ENCODE data around the gene GOLGA6L7.
"Not testable (repeated sequence)": the region's sequence is repeated elsewhere in the genome, so short reads cannot be mapped to it uniquely, and the experiment has no call there.

GOLGA6L7 gene

DNA sequence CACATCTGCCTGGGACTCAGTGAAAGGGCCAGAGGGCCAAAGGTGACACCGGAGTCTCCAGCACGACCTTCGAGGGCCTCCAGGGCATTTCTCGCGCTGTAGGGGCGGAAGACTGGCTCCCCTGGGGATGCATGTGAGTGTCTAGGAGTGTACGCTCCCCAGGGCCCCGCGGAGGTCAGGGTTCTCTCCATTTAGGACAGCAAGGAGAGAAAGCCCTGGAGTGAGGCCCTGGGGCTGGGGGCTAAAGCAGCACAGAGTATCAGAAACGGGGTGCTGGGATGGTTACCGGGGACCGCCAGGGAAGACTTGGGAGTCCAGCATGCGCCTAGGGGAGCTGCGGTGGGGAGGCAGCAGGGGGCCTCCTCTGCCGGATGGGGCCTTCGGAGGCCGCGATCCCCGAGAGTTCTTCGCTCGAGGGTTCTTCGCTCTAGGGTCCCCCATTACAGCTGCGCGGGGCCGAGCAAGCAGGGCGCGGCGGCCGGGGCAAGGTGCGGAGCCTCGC, 36.7 kb upstream of the GOLGA6L7 start:
- no peak for DNase-seq (ENCODE audit: extremely low read depth in 1 of 2, low read depth in 1 of 2)

GRCh38 chr15:28884151-28884940, 35.9 kb upstream of the GOLGA6L7 start:
- no peak for DNase-seq (ENCODE audit: extremely low read depth in 1 of 2, low read depth in 1 of 2)

DNA sequence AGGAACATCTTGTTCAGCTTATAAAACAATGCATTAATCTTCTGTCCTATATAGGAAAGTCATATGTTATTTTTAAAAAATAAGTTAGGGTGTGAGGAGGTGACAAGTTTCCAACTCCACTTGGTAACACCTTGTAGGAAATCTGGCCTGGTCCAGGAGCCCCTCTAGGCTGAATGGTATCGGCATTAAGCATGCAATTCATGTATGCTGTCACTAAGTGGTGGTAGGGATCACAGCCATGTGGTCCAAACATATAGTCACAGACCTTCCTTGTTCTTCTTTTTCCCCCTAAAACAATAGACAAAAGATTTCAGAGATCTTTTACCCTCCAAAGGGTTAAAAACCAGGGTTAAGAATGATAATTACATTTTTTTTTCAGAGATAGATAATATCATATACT, 33.2 kb upstream of the GOLGA6L7 start:
- no peak for DNase-seq (ENCODE audit: extremely low read depth in 1 of 2, low read depth in 1 of 2)

- no peak for DNase-seq (ENCODE audit: extremely low read depth in 1 of 2, low read depth in 1 of 2)
These were observed 32.7 kb upstream of the GOLGA6L7 start for GRCh38 chr15:28881170-28881569.

DNA sequence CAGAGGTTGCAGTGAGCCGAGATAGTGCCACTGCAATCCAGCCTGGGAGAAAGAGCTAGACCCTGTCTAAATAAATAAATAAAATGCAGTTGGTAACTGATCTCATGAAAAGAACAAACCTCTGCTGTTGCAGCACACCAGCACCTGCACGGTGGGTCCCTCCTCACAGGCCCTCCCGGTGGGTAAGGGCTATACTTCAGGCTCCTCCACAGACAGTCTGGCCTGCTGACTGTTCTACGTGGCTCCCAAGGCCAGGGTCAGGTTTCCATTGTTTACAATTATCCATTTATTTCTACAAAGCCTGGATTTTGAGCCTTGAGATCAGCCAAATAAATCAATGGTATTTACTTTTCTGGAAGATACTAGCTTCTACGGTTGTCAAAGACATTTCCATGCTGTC, 32.2 kb upstream of the GOLGA6L7 start:
- DNase-seq (ENCODE audit: extremely low read depth in 1 of 2, low read depth in 1 of 2): no peak

GRCh38 chr15:28879551-28879950, 31.1 kb upstream of the GOLGA6L7 start:
- DNase-seq (ENCODE audit: extremely low read depth in 1 of 2, low read depth in 1 of 2): no peak

DNA sequence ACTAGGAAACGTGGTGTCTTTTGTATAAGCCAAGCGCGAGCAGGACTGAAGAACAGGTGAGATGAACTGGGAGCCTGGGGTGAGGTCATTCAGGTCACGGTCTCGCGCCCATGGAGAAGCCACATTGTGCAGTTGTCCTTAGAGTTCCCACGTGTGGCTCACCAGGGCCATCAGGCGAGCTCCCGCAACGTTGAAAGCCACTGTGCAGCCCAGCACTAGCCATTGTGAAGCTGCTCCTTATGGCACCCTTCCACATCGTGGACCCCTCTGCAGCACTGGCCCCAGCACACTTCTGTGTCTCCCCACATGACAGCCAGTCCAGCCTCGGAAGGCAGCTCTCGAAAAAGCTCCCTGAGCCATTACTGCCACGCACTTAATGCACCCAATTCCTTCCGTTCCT, 29.8 kb upstream of the GOLGA6L7 start:
- DNase-seq (ENCODE audit: extremely low read depth in 1 of 2, low read depth in 1 of 2): no peak

DNA sequence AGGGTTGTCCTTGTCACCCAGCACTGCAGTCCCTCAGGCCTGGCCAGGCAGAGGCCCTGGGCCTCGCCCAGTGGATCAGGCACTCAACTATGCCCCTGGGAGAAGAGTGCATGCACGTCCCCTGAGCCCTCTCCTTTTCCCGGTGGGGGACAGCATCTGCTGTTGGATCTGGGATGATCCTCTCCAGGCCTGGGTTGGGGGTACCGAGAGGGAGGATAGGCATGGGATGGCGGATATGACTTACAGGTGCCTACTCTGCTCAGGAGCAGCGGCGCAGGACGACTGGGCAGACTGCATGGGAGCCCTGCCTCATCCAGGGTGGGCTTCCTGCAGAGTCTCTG, 28.4 kb upstream of the GOLGA6L7 start:
- DNase-seq (ENCODE audit: extremely low read depth in 1 of 2, low read depth in 1 of 2): no peak

DNA sequence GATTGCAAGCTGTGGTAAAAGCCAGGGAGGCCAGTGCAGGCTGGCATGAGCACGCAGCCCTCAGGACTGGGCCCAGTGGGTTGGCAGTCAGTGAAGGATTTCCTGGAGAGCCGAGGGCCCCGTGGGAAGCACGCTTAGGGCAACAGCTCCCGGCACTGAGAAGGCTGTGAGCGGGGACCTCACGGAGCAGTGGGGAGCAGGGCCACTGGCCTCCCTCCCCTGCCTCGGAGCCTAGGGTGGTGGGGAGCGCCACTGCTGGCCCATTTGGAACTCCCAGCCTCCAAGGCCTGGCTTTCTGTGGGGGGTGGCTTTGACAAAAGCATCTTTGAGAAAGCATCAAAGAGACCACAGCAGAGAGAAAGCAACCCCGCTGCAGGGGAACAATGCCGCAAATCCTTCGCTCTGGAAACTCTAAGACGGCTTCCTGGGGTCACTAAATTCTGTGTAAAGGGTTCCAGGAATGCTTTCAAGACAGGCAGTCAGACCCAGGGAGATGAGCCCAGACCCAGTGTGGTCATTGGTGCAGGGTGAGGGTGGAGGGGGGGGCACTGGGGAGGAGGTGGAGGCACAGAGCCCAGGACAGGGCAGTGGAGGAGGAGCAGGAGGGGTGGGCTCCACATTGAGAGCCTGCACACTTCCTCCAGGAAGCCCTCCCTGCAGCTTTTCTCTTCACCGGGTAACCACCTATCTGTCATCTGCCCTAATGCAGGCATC, 27.8 kb upstream of the GOLGA6L7 start:
- no peak for DNase-seq (ENCODE audit: extremely low read depth in 1 of 2, low read depth in 1 of 2)

- DNase-seq (ENCODE audit: extremely low read depth in 1 of 2, low read depth in 1 of 2): no peak
These were observed 27.1 kb upstream of the GOLGA6L7 start for GRCh38 chr15:28875461-28876000.

DNA sequence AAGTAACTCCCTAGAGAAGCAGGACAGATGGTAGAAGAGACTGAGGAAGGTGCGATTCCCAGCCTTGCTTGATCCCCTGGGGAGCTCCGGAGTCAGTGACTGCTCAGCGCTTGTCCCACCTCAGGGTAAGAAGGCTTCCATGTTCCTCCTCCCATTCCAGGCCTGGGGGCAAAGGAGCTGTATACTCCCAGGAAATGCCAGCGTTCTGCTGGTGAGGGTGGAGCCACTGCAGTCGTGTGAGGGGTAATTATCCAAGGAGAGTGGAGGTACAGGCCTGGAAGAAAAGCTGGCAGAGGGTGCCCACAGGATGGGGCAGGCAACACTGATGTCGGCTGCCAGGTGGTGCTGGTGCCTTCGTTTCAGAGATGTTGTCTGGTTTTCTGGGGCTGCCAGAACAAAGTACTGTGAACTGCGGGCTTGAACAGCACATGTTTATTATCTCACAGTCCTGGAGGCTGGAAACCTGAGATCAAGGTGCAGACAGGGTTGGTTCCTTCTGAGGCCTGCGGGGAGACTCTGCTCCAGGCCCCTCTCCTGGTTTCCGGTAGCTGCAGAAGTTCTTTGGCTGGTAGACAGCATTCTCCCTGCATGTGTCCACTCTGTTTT, 25.2 kb upstream of the GOLGA6L7 start:
- DNase-seq (ENCODE audit: extremely low read depth in 1 of 2, low read depth in 1 of 2): no peak

- DNase-seq (ENCODE audit: extremely low read depth in 1 of 2, low read depth in 1 of 2): no peak
These were observed 24.6 kb upstream of the GOLGA6L7 start for GRCh38 chr15:28873006-28873405.

GRCh38 chr15:28871168-28871567, 22.7 kb upstream of the GOLGA6L7 start:
- no peak for DNase-seq (ENCODE audit: extremely low read depth in 1 of 2, low read depth in 1 of 2)

DNA sequence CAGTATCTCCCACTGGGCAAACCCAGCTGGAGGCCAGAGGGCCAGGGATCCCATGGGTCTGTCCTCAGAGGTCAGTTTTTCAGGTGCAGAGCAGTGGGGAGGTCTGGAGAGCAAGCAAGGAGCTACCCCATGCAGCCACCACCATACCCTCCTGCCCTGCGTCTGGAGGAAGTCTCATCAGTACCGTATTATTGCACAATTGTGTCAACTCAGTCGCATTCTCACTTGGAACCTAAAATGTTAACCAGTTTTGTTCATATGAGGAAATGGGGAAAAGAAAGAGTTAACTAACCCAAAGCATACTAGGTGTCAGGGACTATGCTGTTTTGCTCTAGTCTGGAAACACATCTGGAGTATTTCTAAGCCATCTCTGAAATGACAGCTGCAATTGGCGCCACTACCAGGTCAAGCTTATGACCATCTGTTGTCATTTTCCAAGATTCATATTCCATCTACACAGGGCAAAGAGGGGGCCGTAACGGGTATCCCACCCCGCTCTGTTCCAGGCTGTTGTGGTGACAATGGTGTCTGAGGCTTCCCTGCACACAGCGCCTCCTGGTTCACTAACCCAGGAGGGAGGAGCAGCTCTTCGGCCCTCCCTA, 20.4 kb upstream of the GOLGA6L7 start:
- no peak for DNase-seq (ENCODE audit: extremely low read depth in 1 of 2, low read depth in 1 of 2)

- not testable (repeated sequence) for DNase-seq (ENCODE audit: extremely low read depth in 1 of 2, low read depth in 1 of 2)
These were observed 13.3 kb upstream of the GOLGA6L7 start for GRCh38 chr15:28861589-28862293.

GRCh38 chr15:28861031-28861534, 12.6 kb upstream of the GOLGA6L7 start:
- DNase-seq (ENCODE audit: extremely low read depth in 1 of 2, low read depth in 1 of 2): no peak

DNA sequence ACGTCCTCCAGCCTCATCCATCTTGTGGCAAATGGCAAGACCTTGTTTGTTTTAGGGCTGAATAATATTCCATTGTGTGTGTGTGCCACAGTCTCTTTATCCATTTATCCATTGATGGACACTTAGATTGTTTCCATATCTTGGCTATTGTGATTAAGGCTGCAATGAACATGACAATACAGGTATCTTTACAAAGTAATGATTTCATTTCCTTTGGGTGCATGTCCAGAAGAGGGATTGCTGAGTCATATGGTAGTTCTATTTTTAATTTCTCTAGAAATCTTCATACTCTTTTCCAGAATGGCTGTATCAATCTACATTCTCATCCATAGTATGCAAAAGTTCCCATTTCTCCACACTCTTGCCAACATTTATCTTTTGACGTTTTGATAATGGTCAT, 6.1 kb upstream of the GOLGA6L7 start:
- DNase-seq (ENCODE audit: extremely low read depth in 1 of 2, low read depth in 1 of 2): not testable (repeated sequence)

- DNase-seq (ENCODE audit: extremely low read depth in 1 of 2, low read depth in 1 of 2): not testable (repeated sequence)
These were observed 5.2 kb upstream of the GOLGA6L7 start for GRCh38 chr15:28853654-28854053.

DNA sequence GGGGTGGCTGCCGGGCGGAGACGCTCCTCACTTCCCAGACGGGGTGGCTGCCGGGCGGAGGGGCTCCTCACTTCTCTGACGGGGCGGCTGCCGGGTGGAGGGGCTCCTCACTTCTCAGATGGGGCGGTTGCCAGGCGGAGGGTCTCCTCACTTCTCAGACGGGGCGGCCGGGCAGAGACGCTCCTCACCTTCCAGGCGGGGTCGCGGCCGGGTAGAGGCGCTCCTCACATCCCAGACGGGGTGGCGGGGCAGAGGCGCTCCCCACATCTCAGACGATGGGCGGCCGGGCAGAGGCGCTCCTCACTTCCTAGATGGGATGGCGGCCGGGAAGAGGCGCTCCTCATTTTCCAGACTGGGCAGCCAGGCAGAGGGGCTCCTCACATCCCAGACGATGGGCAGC, 1.3 kb upstream of the GOLGA6L7 start:
- DNase-seq (ENCODE audit: extremely low read depth in 1 of 2, low read depth in 1 of 2): not testable (repeated sequence)

DNA sequence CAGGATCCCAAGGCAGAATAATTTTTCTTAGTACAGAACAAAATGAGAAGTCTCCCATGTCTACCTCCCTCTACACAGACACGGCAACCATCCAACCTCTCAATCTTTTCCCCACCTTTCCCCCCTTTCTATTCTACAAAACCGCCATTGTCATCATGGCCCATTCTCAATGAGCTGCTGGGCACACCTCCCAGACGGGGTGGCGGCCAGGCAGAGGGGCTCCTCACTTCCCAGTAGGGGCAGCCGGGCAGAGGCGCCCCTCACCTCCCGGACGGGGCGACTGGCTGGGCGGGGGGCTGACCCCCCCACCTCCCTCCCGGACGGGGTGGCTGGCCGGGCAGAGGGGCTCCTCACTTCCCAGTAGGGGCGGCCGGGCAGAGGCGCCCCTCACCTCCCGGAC, 827 bp upstream of the GOLGA6L7 start:
- DNase-seq (ENCODE audit: extremely low read depth in 1 of 2, low read depth in 1 of 2): not testable (repeated sequence)

Measured in activated CD8-positive, alpha-beta memory T cell treated with anti-CD3 and anti-CD28 coated beads for 1 hour (primary cell).